Renal pelvis (tissue), 4 donors: ENCODE data around the gene TMEM132D. TPM values are rescaled to one million over a fixed set of nuclear protein-coding genes. Genes with fewer than 3 reads are reported as not detected.

ENCODE experiments used
- DNase-seq: peaks from one replicate; pipeline ENCODE4 v3.0.0-alpha.2; 2013
- polyA plus RNA-seq, 3 donors: library from polyadenylated mRNA; unstranded; fragments of 120-200 nt; gene quantifications; one replicate each; pipeline ENCODE4 v1.2.1, GENCODE V29; 2013; ENCODE audit not compliant: insufficient read length in 3 of 3

Gene TMEM132D
- polyA plus RNA-seq, 3 donors, result 0.90 to 1.6 (median 1.6) TPM

DNA sequence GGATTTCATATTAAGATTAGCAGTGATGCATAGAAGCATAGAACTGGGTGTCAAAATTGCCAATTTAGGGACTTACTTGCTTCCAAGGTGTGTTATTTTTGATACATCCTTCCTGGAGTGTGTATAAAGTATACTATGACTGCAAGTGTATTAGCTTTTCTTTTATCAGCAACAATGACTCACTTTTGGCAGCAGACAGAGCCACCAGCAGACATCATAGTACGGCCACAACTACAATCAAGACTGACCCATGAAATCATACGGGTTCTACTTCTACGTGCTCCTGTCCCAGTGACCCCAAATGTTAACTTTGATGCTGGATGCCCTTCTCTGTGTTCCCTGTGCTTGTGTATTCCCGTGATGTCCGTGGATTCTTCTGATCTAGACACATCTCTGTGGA, 443.9 kb downstream of the TMEM132D start:
- no peak for DNase-seq

DNA sequence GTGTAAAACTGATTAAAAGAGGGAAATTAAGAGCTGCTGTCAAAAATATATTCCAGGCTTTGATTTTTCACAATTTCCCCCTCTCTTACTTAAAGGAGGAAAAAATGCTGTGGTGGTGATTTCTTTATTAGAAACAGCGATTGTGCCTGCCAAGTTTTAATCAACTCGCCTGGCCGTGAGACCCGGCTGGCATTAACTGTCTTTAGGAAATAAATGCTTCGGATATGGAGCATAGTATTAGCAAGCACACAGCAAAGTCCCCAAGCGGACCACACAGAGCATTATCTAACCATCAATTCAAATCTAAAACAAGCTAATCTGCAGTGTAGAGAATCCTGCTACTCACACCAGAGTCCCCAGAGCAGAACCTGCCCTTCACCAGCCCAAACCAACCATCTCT, 457.1 kb downstream of the TMEM132D start:
- no peak for DNase-seq

DNA sequence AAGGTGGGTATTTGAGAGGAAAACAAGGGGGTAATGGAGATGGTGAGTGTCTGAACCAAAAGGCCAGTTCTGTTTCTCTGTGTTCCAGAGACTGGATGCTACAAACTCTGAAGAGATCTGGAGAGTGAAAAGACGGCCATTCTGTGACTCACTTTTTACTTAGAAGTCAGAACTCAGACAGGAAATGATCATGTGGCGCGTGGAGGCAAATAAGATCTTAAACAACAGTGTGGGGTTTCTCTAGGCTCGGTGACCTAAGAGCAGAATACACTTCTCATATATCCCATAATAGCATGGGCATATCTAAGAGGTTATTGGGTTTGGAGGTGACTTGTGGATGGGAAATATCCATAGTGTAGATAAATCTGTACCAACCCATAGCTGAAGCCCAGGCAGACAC, 463.5 kb downstream of the TMEM132D start:
- DNase-seq, result no peak

DNA sequence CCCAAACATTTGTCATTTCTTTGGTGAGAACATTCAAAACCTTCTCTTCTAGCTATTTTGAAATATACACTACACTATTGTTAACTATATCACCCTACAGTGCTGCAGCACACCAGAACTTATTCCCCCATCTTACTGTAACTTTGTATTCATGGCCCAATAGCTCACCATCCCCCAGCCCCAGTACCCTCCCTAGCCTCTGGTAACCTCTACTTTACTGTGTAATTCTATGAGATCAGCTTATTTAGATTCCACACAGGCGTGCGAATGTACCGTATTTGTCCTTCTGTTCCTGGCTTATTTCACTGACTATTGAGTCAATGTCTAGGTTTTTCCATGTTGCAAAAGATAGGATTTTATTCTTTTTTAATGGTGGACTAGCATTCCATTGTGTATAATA, 469.0 kb downstream of the TMEM132D start:
- DNase-seq, result no peak

DNA sequence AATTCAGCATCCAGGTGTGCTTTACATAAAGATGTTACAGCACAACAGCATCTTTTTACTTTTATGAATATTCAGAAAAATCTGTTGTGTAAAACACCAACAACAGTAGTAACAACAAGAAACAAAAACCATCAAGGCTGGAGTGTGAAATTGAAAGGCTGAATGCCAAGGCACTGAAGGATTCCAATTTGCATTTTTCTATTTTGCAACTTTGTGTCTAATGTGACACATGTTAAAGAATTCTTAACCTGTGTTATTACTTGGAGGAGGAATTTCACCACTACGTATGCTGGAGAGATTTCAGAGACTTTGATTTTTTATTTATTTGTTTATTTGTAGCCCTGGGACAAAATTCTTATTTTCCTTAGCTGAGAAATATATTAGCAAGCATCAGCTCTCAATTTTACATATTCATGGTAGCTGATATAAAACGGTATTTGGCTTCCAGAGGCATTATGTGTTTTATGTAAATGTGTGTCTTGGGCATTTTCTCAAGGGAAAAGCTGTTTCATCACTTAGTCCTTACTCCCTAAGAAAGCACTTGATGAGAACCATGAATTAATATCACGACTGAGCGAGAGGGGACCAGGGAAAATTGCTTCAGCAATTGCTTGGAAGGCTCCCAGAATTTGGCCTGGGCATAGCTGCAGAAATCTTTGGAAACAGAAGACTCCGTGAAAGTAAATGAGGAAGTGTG, 475.4 kb downstream of the TMEM132D start:
- no peak for DNase-seq

DNA sequence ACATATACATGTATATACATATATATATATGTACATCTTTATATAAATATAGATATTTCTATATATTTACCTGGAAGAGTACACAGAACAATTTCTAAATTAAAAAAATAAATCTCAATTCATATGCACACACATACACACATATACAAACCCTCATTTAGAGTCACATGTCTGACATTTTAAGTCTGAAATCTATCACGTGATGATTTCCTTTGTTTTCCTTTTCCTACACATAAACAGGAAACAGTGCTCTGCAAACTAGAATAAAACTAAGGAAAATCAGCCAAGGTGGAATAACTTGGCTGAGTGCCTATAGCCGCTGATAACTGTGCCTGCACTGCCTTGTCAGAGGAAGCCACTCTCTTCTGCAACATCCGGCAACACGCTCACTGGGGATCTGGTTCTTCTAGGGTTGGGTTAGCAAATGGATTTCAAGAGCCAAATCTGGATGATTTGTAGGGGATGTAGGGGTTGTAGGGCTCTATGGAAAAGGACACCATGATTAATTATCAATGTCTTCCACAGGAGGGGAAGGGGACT, 480.7 kb downstream of the TMEM132D start:
- DNase-seq, result no peak

DNA sequence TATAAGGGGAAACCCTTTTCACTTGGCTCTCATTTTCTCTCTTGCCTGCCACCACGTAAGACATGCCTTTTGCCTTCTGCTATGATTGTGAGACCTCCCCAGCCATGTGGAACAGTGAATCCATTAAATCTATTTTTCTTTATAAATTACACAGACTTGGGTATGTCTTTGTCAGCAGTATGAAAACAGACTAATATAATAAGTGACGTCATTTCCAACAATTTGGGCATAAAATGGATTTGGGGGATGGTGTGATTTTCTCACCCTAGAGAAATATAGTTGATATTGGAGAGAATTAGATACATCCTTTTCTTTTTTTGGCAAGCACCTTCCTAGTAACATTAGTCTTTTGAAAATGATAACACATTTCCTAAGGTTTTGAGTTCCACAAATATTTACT, 490.5 kb downstream of the TMEM132D start:
- DNase-seq, result no peak

DNA sequence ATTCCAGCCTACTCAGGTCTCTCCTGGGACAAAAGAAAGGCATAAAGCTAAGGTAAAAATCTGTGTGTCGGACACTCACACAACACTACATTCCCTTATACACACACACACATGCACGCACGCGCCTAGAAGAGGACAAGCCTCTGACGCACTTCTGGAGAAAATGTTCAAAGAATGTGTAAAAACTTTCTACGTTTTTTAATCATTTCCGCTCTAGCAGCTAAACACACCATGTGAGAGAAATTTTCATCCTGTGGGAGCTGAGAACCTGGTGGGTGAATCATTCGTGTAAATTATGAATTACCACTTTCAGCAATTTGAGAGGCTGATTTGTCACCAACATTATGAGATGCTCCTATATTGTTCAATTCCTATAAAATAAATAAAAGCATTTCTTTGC, 494.5 kb downstream of the TMEM132D start:
- DNase-seq, result no peak

DNA sequence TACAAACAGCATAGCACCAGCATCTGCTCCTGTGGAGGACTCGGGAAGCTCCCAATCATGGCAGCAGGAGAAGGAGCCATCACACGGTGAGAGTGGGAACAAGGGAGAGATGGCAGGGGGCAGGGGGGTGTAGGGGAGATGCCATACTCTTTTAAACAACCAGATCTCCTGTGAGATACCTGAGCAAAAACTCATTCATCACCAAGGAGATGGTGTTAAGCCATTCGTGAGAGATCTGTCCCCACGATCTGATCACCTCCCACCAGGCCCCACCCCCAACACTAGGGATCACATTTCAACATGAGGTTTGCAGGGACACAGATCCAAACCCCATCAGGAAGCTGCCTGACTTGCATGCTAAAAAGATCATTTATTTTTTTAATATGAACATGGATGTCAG, 499.3 kb downstream of the TMEM132D start:
- DNase-seq, result no peak

DNA sequence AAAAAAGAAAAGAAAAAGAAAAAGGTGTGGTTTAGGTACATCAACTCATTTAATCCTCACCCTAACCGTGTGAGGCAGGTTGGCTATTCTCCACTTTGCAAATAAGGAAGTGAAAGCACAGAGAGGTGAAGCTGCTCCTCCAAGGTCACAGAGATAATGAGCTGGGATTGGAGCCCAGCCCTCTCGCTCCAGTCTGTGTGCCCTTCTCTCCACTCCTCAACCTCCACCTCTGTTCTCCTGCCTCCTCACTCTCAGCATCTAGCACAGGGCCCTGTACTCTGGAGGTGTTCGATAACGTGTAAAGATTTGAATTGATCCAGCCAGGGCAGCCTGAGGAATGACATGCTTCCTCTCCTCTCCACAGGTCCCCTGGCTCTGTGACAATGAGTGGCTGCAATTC, 502.3 kb downstream of the TMEM132D start:
- no peak for DNase-seq

DNA sequence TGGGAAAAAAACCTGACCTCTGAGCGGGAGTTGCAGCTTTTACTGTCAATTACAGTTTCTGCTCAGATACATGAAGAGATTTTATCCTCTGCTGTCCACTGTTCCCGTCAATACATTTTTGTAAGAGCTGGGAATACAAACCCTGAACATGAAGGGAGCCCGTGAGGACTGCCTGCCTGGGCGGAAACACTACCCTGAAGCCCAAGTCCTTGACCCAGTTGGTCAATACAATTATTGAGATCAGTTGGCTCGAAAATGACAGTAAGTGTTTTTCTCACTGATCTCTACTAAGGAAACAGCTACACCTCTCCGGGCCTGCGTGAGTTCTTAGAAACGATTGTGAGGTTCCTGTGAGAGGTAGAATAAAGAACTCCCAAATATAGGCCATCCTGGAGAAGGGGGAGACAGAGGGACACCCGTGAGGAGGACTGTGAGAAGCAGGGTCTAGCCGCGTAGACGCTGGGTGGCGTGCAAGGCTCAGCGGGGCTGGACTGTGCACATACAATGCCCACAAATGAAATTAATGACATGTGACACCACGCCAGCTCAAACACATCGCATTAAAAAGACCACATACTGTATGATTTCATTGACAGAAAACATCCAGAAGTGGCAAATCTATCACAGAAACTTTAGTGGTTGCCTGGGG, 509.5 kb downstream of the TMEM132D start:
- DNase-seq, result no peak

DNA sequence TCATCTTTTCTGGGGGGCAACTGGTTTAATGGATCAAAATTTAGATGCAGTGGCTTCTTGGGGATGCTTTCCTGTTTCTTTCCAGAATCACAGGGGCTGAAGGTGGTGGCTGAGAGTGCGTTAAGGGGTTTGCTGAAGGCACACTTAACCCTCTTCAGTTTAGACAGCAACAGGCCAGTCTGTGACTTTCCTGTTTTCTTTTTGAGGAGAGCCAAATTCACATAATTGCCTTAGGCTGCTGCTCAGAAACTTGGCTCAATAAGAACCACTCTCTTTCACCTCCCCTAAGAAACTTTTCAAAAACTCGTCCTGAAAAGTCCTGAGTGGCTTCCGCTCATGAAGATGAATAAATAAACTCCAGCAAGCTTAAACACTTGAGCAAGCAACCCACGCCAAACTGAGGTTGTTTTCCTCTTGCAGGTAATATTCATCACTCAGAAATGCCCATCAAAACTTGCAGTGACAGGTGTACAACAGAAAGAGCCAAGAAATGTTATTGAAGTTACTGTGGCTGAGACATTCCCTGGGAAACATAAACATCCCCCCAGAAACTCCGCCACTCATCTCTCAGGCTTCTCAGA, 510.4 kb downstream of the TMEM132D start:
- DNase-seq, result no peak

DNA sequence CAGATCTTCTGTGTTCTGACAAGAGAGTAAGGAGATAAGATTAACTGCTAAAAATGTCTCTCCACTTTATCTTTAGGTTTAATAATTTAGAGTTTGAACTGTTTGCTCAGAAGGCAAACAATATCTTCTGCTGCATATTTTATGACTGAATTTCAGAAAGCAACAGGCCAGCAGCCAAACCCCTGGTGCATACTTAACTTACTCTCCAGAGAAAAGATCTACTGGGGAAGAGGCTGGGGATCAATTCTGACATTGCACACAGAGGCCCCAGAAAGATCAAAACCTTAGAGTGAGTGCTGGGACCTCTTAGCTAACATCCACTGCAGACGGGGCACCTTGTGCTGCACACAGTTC, 518.2 kb downstream of the TMEM132D start:
- no peak for DNase-seq

DNA sequence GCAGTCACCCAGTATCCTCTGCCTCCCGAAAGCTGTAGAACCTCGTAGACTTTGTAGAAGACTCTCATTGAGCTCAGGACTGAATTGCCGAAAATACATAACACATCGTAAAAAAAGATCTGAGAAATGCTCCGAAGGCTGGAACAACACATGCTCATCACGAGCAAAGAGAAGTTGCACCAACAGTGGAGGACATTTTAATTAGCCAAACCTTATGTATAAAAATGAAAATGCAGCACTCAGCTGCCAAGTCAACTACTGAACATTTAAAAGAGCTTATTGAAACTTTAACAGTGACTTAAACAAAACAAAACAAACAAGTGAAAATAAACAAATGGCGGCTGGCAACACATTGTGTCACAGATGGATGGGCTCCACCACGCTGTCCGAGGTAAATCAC, 519.9 kb downstream of the TMEM132D start:
- no peak for DNase-seq

DNA sequence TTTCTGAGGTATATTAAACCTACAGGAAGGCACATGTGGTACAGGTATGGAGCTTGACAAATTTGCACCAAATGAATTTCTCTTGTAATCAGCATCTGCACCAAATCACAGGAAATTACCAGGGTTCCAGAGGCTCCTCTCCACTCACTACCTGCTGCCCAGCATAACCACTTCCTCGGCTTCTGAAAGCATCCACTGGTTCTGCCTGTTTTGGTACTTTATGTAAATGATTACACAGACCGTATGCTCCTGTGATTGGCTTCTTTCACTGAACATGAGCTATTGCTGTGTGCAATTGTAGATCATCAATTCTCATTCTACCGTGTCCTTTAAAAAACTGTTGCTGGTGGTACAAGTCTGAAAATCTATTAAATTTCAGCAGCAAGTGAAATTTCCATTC, 522.1 kb downstream of the TMEM132D start:
- DNase-seq, result peak; percentile 20

DNA sequence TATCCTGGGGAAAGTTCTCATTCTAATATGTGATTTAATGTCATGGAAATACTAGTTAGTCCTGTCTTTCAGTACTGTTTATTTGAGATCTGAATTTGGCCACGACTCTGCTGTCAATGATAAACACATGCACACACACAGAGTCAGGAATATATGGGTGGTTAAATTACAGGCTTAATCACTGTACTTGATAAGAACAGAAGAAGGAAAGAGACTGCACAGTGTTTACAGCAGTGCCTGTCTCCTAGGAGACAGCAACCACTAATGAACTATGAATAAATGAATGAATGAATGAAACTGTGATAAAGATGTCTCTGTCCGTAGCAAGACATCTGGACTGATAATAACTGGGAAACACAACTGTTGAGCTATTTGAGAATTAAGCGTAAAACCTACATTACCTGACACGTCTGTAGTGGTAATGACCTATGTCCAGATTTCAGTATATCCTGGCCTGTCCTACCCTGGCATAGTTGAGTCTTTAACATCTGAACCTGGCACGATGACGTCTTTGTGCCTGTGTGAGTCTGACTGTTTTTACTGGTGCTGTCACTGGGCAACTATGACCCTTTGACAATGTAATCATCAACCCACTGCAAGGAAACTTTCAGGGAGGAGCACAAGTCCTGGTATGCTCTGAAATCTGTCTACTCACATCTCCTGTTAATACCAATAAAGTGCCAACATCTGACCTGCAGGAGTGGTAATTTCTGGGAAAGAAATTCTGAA, 524.6 kb downstream of the TMEM132D start:
- no peak for DNase-seq

DNA sequence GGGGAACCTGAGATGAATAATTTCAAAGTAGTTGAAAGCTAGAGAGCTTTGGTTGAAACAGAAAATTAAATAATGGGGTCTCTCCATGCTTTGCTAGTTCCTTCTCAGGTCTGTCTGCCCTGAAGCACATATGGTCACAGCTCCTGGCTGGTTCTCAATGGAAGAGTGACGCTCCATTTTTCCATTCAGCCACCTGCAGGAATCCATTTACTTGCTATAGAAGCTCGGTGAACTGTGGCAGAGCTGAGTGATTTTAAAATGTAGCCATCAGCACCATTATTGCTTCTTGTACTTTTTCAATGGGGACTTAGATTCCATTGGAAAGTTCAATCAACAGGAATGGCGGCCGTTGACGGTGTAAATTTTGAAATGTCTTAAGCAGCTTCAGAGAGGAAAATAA, 525.3 kb downstream of the TMEM132D start:
- no peak for DNase-seq

DNA sequence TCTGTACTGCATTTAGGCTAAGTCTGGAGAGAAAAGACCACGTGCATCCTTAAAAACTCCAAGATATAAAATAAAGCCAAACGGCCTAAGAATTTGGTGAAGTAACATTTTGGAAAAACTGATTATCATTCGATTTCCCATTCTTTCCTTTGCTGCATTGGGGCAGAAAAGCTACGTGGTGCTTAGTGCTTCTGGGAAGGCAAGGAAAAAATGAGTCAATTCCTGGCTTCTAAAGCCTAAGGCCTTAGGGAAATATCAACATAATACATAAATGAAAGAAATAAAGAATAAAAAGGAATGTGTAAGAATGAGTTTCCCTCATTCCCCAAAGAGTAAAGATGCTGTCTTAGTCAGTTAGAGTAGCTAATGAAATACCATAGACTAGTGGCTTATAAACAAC, 530.1 kb downstream of the TMEM132D start:
- no peak for DNase-seq

DNA sequence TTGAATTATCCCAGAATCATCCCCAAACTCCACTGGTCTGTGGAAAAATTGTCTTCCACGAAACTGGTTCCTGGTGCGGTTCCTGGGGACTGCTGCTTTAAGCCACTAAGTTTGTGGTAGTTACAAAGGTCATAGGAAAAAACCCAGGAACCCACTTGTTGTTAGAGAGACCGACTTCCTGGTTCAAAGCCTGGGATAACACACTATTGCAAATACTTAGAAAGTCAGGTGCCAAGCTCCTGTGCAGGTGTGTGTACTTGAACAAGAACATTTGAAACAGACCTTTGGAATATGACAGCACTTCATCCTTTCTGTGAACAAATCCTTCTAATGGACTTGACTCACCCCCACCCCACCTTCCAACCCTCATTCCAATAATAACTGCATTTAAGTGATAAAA, 530.9 kb downstream of the TMEM132D start:
- DNase-seq, result no peak

DNA sequence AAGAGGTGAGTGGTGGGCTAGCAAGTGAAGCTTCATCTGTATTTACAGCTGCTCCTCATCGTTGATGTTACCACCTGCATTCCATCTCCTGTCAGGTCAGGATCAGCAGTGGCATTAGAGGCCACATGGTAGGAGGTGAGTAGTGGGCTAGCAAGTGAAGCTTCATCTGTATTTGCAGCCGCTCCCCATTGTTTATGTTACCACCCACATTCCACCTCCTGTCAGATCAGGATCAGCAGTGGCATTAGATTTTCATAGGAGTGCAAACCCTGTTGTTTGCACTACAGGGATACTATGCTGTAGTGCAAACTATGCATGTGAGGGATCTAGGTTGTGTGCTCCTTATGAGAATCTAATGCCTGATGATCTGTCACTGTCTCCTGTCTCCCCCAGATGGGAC, 531.5 kb downstream of the TMEM132D start:
- no peak for DNase-seq

DNA sequence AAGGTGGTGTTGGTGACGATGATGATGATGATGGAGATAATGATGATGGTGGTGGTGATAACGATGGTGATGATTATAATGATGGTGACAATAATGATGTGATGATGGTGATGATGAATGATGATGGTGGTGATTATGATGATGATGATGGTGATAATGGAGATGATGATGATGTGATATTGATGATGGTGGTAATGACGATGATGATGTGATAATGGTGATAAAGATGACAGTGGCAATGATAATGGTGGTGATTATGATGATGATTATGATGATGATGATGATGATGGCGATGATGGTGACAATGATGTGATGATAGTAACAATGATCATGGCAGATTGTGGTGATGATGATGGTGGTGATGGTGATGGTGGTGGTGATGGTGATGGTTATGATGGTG, 532.6 kb downstream of the TMEM132D start:
- no peak for DNase-seq

DNA sequence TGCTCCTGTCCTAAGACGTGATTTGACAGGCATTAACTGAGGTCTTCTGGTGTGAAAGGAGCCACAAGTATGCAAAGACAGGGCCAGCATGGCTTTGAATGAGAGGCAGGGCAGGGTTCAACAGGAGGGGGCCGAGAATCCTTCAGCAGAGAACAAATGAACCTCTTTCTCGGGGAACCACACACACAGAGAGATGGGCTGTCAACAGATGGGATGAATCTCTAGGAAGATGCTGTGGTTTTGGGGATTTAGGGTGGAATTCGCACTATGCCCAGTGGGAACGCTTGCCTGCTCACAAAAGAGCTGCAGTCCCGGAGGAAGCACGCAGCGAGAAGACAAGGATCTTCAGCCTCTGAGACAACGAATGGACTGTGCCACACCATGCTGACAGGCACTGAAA, 537.2 kb downstream of the TMEM132D start:
- no peak for DNase-seq

DNA sequence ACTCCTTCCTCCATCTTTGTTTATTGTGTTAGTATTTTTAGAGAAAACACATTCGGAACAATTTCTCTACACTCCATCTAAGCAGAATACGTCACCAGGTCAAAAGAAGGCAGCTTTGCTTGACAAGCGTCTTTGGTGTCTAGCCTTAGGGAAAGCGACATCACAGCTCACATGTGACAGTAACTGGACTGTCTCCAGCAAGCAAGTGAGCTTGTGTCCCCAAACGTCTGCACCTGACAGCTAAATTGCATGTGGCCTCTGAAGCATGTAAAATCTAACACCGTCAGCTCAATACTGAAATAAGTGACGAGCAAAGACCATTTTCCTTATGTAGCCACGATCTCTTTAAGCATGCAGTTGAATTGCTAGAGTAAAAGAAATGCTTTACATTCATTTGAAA, 540.8 kb downstream of the TMEM132D start:
- no peak for DNase-seq
